Peyer's patch (tissue), 4 donors: ENCODE results near the gene CDH8. TPM values are rescaled to one million over a fixed set of nuclear protein-coding genes. Genes with fewer than 3 reads are reported as not detected.
"Not testable (repeated sequence)": the region's sequence is repeated elsewhere in the genome, so short reads cannot be mapped to it uniquely, and the experiment has no call there.

Source experiments
- DNase-seq, 3 donors: peaks; one replicate each; pipeline ENCODE4 v3.0.0-alpha.2; 2017 to 2019
- H3K27ac ChIP-seq, 4 donors: fragments of 200-600 bp; sonication (generic); one replicate each; pipeline ENCODE4 v1.5.1; 2016 to 2019
- H3K27me3 ChIP-seq, 2 donors: fragments of 200-600 bp; sonication (generic); one replicate each; pipeline ENCODE4 v1.5.1; 2019
- H3K36me3 ChIP-seq, 3 donors: fragments of 200-600 bp; sonication (generic); one replicate each; pipeline ENCODE4 v1.5.1; 2016 to 2019
- H3K4me1 ChIP-seq, 4 donors: fragments of 200-600 bp; sonication (generic); one replicate each; pipeline ENCODE4 v1.5.1; 2016 to 2019
- H3K4me3 ChIP-seq, 4 donors: fragments of 200-600 bp; sonication (generic); 1 replicate in 3 of 4; 2 replicates in 1 of 4; pipeline ENCODE4 v1.5.1; 2016 to 2019; ENCODE audit warnings: mild to moderate bottlenecking in 1 of 4
- H3K9me3 ChIP-seq, 4 donors: fragments of 200-600 bp; sonication (generic); one replicate each; pipeline ENCODE4 v1.5.1; 2016 to 2019; ENCODE audit warnings: mild to moderate bottlenecking in 1 of 4
- CTCF ChIP-seq, 6 experiments: fragments of 450-650 bp in 4 of 6; fragments of 200-600 bp in 2 of 6; sonication (generic) in 1 of 6; IDR thresholded peaks; one replicate each; pipeline ENCODE4 v1.5.1; 2017 to 2019; ENCODE audit warnings: antibody characterized with exemption in 6 of 6, mild to moderate bottlenecking in 3 of 6, moderate library complexity in 1 of 6
- POLR2A ChIP-seq, 2 donors: fragments of 450-650 bp; IDR thresholded peaks; one replicate each; pipeline ENCODE4 v1.5.1; 2017; ENCODE audit warnings: antibody characterized with exemption in 2 of 2, mild to moderate bottlenecking in 2 of 2, moderate library complexity in 2 of 2
- total RNA-seq, 4 donors: library from RNA; depleted of rRNA; stranded (reverse); fragments of >200 nt; gene quantifications; one replicate each; pipeline ENCODE4 v1.1.0, GENCODE V29; 2016

Gene CDH8
- total RNA-seq, 4 donors from 2014 or later: not detected

- Histone ChIP-seq H3K4me1 (no peaks in the 10 kb centered on the region), H3K27ac (no peak overlapping the region), H3K27me3 (no peaks in the 10 kb centered on the region), H3K9me3 (no peaks in the 10 kb centered on the region), H3K4me3 (no peak overlapping the region), H3K36me3 (no peaks in the 10 kb centered on the region)
- TF ChIP-seq POLR2A (IDR thresholded peaks at IDR 0.05): no peak
- no peak for TF ChIP-seq CTCF (IDR thresholded peaks at IDR 0.05)
- no peak for DNase-seq
Measured at GRCh38 chr16:61814726-61815347, 221.4 kb downstream of the CDH8 start.

GRCh38 chr16:61813339-61813738, 222.9 kb downstream of the CDH8 start:
- no peak overlapping the region for H3K27ac ChIP-seq
- H3K9me3 ChIP-seq: no peaks in the 10 kb centered on the region
- no peaks in the 10 kb centered on the region for H3K27me3 ChIP-seq
- no peak for DNase-seq
- no peak for TF ChIP-seq POLR2A (IDR thresholded peaks at IDR 0.05)
- TF ChIP-seq CTCF (IDR thresholded peaks at IDR 0.05): no peak
- H3K36me3 ChIP-seq: no peaks in the 10 kb centered on the region
- H3K4me1 ChIP-seq: no peaks in the 10 kb centered on the region
- no peak overlapping the region for H3K4me3 ChIP-seq

- no peaks in the 10 kb centered on the region for H3K36me3 ChIP-seq
- no peak overlapping the region for H3K4me3 ChIP-seq
- H3K9me3 ChIP-seq: no peaks in the 10 kb centered on the region
- H3K27me3 ChIP-seq: no peaks in the 10 kb centered on the region
- no peak for DNase-seq
- no peak overlapping the region for H3K27ac ChIP-seq
- no peaks in the 10 kb centered on the region for H3K4me1 ChIP-seq
- TF ChIP-seq POLR2A (IDR thresholded peaks at IDR 0.05): no peak
- no peak for TF ChIP-seq CTCF (IDR thresholded peaks at IDR 0.05)
Measured at GRCh38 chr16:61812251-61812650, 224.0 kb downstream of the CDH8 start.

- H3K9me3 ChIP-seq: no peaks in the 10 kb centered on the region
- no peak for DNase-seq
- TF ChIP-seq POLR2A (IDR thresholded peaks at IDR 0.05) (no peak), CTCF (IDR thresholded peaks at IDR 0.05) (no peak)
- no peak overlapping the region for H3K27ac ChIP-seq
- no peak overlapping the region for H3K4me3 ChIP-seq
- no peaks in the 10 kb centered on the region for H3K4me1 ChIP-seq
- H3K27me3 ChIP-seq: no peaks in the 10 kb centered on the region
- no peaks in the 10 kb centered on the region for H3K36me3 ChIP-seq
Measured at GRCh38 chr16:61807551-61807950, 228.7 kb downstream of the CDH8 start.

GRCh38 chr16:61801217-61801616, 235.0 kb downstream of the CDH8 start:
- H3K9me3 ChIP-seq, H3K4me3 ChIP-seq, H3K4me1 ChIP-seq, H3K36me3 ChIP-seq, H3K27me3 ChIP-seq, DNase-seq, H3K27ac ChIP-seq: not testable (repeated sequence)

- TF ChIP-seq CTCF (IDR thresholded peaks at IDR 0.05) (no peak), POLR2A (IDR thresholded peaks at IDR 0.05) (no peak)
- H3K9me3 ChIP-seq: no peaks in the 10 kb centered on the region
- no peak for DNase-seq
- no peak overlapping the region for H3K27ac ChIP-seq
- H3K27me3 ChIP-seq: no peaks in the 10 kb centered on the region
- H3K4me3 ChIP-seq: no peak overlapping the region
- no peaks in the 10 kb centered on the region for H3K4me1 ChIP-seq
- H3K36me3 ChIP-seq: no peaks in the 10 kb centered on the region
Measured at GRCh38 chr16:61798741-61799140, 237.5 kb downstream of the CDH8 start.
